Mucosa of descending colon (tissue), 3 donors: ENCODE results near the gene ANAPC2. TPM values are rescaled to one million over a fixed set of nuclear protein-coding genes. Genes with fewer than 3 reads are reported as not detected.

Experiments
- ATAC-seq: fragments of 200-7000 bp; cut with Tn5 transposase; one replicate; pipeline ENCODE4 v1.9.1; 2020; ENCODE audit warnings: mild to moderate bottlenecking, moderate library complexity
- DNase-seq, 3 donors: peaks; one replicate each; pipeline ENCODE4 v3.0.0-alpha.2; 2020
- H3K36me3 ChIP-seq: fragments of 200-600 bp; one replicate; pipeline ENCODE4 v1.8.0; 2021; ENCODE audit warnings: low read depth, mild to moderate bottlenecking
- H3K4me1 ChIP-seq: fragments of 200-600 bp; one replicate; pipeline ENCODE4 v1.8.0; 2021; ENCODE audit warnings: low read depth, mild to moderate bottlenecking
- H3K4me3 ChIP-seq: fragments of 200-600 bp; one replicate; pipeline ENCODE4 v1.8.0; 2021; ENCODE audit warnings: mild to moderate bottlenecking
- H3K9me3 ChIP-seq: fragments of 200-600 bp; one replicate; pipeline ENCODE4 v1.8.0; 2021; ENCODE audit warnings: mild to moderate bottlenecking
- intact Hi-C, 2 donors: fragments of 100-400 bp; cut with DNase I in 1 of 2; cut with micrococcal nuclease in 1 of 2; formaldehyde crosslinking; loops; one replicate each; pipeline versions ENCODE4 v1.11.0 to v1.11.1; 2022; cut with DNase I, micrococcal nuclease
- total RNA-seq, 3 donors: library from RNA; stranded (reverse); fragmentation: NEBNext Ultra II Directional in 2 of 3; extraction: Animal tissue kit (Norgen Biotek cat#: 25700) in 2 of 3; gene quantifications; one replicate each; pipeline versions ENCODE4 v1.2.1 to v1.2.4, GENCODE V29; 2021 to 2023
- TF ChIP-seq, protein P1 (sequence below): fragments of 200-600 bp; IDR thresholded peaks from one replicate; pipeline ENCODE4 v1.8.0; 2022; ENCODE audit warnings: antibody characterized with exemption, mild to moderate bottlenecking
- donor health status: DM: no; HTN: no; CAD: no; lungs with moderate emphysema.
- donor health status: DM: no; HTN: no; CAD: no.
- donor health status: DM: no; HTN: yes; CAD: no.

The ANAPC2 gene
- total RNA-seq, 3 donors from 2014 or later = 60.8 to 65.9 (median 61.7) TPM

- no peaks in the 10 kb centered on the region for H3K36me3 ChIP-seq
- intact Hi-C loops = loop anchor here (5.0 kb wide), 1 partner anchor 118 kb away; no protein-coding TSS in a partner anchor
- no peaks in the 10 kb centered on the region for H3K9me3 ChIP-seq
- H3K4me3 ChIP-seq = no peak overlapping the region
- TF ChIP-seq, protein P1, sequence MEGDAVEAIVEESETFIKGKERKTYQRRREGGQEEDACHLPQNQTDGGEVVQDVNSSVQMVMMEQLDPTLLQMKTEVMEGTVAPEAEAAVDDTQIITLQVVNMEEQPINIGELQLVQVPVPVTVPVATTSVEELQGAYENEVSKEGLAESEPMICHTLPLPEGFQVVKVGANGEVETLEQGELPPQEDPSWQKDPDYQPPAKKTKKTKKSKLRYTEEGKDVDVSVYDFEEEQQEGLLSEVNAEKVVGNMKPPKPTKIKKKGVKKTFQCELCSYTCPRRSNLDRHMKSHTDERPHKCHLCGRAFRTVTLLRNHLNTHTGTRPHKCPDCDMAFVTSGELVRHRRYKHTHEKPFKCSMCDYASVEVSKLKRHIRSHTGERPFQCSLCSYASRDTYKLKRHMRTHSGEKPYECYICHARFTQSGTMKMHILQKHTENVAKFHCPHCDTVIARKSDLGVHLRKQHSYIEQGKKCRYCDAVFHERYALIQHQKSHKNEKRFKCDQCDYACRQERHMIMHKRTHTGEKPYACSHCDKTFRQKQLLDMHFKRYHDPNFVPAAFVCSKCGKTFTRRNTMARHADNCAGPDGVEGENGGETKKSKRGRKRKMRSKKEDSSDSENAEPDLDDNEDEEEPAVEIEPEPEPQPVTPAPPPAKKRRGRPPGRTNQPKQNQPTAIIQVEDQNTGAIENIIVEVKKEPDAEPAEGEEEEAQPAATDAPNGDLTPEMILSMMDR = no peak
- no peak for DNase-seq
- H3K4me1 ChIP-seq = peaks cover 43% of the 10 kb centered on the region
- no peak for ATAC-seq
Measured at GRCh38 chr9:137234758-137235423, 46.5 kb upstream of the ANAPC2 start.

DNA sequence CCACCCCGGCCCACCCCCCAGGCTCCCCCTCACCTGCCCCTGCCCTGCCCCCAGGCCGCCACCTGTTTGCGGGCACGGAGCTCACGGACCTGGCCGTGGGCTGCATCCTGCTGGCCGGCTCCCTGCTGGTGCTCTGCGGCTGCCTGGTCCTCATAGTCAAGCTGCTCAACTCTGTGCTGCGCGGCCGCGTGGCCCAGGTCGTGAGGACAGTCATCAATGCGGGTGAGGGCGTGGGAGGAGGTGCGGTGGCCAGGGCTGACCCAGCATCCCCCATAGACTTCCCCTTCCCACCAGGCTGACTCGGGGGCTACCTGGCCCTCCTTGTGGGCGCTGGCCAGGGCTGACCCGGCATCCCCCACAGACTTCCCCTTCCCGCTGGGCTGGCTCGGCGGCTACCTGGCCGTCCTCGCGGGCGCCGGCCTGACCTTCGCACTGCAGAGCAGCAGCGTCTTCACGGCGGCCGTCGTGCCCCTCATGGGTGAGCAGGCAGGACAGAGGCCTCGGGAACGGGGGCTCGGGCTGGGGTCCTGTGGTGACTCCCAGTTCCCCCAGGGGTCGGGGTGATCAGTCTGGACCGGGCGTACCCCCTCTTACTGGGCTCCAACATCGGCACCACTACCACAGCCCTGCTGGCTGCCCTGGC, 45.8 kb upstream of the ANAPC2 start:
- DNase-seq (no peak), ATAC-seq (no peak)
- peaks cover 37% of the 10 kb centered on the region for H3K4me1 ChIP-seq
- H3K9me3 ChIP-seq = no peaks in the 10 kb centered on the region
- H3K4me3 ChIP-seq = no peak overlapping the region
- TF ChIP-seq, protein P1 = no peak
- no peaks in the 10 kb centered on the region for H3K36me3 ChIP-seq
- intact Hi-C loops = no loop called here

DNA sequence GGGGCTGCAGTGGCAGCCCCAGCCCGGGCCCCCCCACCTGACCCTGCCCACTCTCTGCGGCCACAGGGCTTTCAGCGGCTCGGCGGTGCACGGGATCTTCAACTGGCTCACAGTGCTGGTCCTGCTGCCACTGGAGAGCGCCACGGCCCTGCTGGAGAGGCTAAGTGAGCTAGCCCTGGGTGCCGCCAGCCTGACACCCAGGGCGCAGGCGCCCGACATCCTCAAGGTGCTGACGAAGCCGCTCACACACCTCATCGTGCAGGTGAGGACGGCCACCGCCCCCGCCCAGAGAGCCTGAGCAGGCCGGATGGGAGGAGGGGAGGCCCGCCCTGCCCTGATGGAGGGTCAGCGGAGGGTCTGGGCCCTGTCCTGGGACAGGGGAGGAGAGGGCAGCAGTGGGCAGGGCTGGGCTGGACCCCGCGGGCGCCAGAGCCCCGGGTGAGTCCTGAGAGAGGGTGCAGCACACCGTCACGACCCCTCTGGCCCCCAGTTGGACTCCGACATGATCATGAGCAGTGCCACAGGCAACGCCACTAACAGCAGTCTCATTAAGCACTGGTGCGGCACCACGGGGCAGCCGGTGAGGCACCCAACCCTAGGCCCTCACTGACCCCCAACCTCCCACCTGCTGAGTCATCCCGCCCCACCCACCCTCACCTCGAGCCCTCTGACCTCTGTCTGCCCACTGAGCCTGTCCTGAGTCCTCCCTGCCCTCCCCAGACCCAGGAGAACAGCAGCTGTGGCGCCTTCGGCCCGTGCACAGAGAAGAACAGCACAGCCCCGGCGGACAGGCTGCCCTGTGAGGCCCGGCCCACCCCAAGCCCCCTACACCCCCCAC, 45.0 kb upstream of the ANAPC2 start:
- no peaks in the 10 kb centered on the region for H3K36me3 ChIP-seq
- no peak overlapping the region for H3K4me3 ChIP-seq
- DNase-seq = peak in 1 of 3 donors; percentile 26
- peaks cover 34% of the 10 kb centered on the region for H3K4me1 ChIP-seq
- intact Hi-C loops = no loop called here
- ATAC-seq = peak; percentile 13
- H3K9me3 ChIP-seq = no peaks in the 10 kb centered on the region
- TF ChIP-seq, protein P1 = no peak

GRCh38 chr9:137232510-137232909, 44.1 kb upstream of the ANAPC2 start:
- Histone ChIP-seq H3K4me1 (peaks cover 32% of the 10 kb centered on the region), H3K36me3 (no peaks in the 10 kb centered on the region), H3K9me3 (no peaks in the 10 kb centered on the region), H3K4me3 (no peak overlapping the region)
- peak in 1 of 3 donors; percentile 41 for DNase-seq
- intact Hi-C loops = no loop called here
- TF ChIP-seq, protein P1 = no peak
- ATAC-seq = peak; percentile 21

DNA sequence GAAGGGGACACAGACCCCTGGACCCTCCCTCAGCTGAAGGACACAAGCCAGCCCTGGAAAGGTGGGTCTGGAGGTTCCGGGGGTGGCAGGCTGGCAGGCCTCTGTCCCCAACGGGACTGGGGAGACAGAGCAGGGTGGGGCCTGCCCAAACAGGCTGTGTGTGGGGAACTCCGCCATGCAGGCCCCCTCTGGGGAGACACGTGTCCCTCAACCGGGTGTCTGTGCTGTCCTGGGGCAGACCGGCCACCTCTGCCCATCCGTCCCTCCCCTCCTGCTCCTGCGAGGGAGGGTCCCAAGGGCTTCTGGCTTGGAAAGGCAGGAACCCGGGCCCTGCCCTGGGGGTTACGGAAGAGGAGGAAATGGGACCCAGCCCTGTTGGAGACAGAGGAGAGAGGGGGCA, 43.7 kb upstream of the ANAPC2 start:
- Histone ChIP-seq H3K4me1 (peaks cover 33% of the 10 kb centered on the region), H3K4me3 (no peak overlapping the region), H3K9me3 (no peaks in the 10 kb centered on the region), H3K36me3 (no peaks in the 10 kb centered on the region)
- intact Hi-C loops = no loop called here
- TF ChIP-seq, protein P1 = no peak
- DNase-seq (no peak), ATAC-seq (no peak)
